HG03439 (cell line): Measurements from ENCODE around the gene CUL1.

ENCODE experiments used
- ATAC-seq: cut with Tn5 transposase; IDR thresholded peaks from one replicate; pipeline ENCODE4 v1.9.1; 2021; ENCODE audit warnings: mild to moderate bottlenecking, moderate library complexity; ENCODE audit not compliant: unreplicated experiment

Gene CUL1

DNA sequence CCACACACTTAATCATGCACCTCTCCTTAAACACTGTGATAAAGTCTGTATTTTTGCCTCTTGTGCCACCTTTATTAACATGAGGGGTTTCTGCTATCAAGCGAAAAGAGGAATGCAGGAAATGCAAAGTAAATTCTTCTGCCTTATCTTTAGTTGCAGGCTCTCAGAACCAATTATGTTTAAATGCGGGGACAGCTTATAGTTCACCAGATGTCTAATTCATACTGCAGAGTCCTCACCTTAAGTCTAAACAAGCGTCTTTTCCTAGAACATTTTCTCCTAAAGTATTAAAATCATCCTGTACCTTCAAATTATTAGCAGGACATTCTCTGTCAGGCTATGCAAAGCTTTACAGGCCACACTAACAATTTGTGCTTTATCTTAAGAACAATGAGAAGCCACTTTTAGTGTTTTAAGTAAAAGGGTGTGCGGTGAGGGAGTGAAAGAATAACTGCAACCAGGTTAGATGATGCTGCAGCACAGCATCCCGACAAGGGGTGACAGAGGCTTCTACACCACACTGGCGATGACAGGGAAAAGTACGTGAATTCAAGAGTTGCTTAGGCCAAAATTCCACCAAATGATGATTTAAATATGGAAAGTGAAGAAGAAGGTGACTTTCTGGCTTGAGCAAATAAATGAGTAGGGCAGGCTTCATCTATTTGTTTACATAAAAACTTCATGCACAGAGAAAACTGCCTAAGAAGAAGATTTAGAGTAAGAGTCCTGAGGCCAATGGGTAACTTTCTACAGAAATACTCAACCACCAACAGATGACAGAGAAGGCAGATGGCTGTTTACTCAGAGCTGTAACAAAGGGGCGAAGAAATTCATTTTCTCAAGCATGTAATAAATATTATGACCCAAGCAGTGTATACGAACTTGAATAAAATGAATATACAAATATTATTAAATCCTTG, 149.4 kb downstream of the CUL1 start:
- no peak for ATAC-seq

DNA sequence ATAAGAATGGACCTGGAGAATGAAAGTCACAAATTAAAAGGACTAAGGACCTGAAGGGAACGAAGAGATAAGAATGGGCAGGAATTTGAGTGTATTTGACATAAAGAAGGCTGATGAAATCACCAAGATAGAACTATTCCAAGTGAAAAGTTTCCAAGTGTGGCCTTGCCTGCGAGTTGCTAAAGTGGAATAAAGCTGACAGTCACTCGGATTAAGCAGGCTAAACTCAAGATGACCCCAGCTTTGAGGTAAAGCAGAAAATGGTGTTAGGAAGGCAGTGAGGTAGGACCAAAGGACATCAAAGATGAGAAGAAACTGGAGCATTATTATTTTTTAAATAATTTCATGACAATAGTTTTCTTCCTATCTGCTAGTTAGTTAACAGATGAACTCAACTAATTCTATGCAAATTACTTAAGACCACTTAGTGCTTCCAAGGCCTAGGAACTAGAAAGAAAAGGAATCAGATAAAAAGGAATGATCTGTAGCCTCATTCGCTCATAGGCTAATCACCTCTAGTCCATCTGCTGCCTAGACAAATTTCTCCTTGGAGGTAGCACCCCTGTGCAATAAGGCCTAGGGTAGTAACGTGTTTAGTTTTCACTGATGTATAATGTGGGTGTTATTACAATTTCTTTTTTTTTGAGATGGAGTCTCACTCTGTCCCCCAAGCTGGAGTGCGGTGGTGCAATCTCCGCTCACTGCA, 150.8 kb downstream of the CUL1 start:
- ATAC-seq: no peak

DNA sequence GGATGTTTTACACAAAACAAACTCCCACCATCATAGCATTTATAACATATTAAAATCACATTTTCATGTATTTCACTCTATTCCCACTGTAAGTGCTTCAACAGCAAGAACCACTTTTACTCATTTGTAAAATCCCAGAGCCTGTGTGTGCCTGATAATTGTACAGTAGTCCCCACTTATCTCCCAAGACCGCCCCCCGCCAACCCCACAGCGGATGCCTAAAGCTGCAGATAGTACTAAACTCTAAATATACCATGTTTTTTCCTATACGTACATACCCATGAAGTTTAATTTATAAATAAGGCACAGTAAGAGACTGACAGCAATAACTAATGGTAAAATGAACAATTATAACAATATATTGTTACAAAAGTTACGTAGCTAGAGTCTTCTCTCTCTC, 151.9 kb downstream of the CUL1 start:
- ATAC-seq: no peak
